Upper lobe of right lung (tissue), 1 donor: ENCODE data around the gene APCDD1. TPM values are rescaled to one million over a fixed set of nuclear protein-coding genes. Genes with fewer than 3 reads are reported as not detected.

Experiments used
- ATAC-seq: fragments of 200-7000 bp; cut with Tn5 transposase; one replicate; pipeline ENCODE4 v1.9.1; 2020; ENCODE audit warnings: mild to moderate bottlenecking, moderate library complexity
- DNase-seq: peaks from one replicate; pipeline ENCODE4 v3.0.0-alpha.2; 2020
- H3K27ac ChIP-seq: fragments of 200-600 bp; one replicate; pipeline ENCODE4 v1.8.0; 2022
- H3K27me3 ChIP-seq: fragments of 200-600 bp; one replicate; pipeline ENCODE4 v1.8.0; 2022; ENCODE audit warnings: mild to moderate bottlenecking
- H3K36me3 ChIP-seq: fragments of 200-600 bp; one replicate; pipeline ENCODE4 v1.8.0; 2022
- H3K4me1 ChIP-seq: fragments of 200-600 bp; one replicate; pipeline ENCODE4 v1.8.0; 2022
- H3K4me3 ChIP-seq: fragments of 200-600 bp; one replicate; pipeline ENCODE4 v1.8.0; 2022; ENCODE audit warnings: mild to moderate bottlenecking
- H3K9me3 ChIP-seq: fragments of 200-600 bp; one replicate; pipeline ENCODE4 v1.8.0; 2022
- intact Hi-C: fragments of 100-400 bp; cut with DNase I; formaldehyde crosslinking; loops from one replicate; pipeline ENCODE4 v1.11.0; 2022
- total RNA-seq: library from RNA; stranded (reverse); fragmentation: NEBNext Ultra II Directional; extraction: Animal tissue kit (Norgen Biotek cat#: 25700); gene quantifications from one replicate; pipeline ENCODE4 v1.2.1, GENCODE V29; 2021
- TF ChIP-seq, protein P1 (sequence below): fragments of 200-600 bp; IDR thresholded peaks from one replicate; pipeline ENCODE4 v1.8.0; 2022; ENCODE audit warnings: antibody characterized with exemption
- donor health status: DM: no; HTN: yes; CAD: no; lungs with severe emphysema.

APCDD1 gene
- total RNA-seq, 1 donor from 2014 or later: 27.6 TPM

DNA sequence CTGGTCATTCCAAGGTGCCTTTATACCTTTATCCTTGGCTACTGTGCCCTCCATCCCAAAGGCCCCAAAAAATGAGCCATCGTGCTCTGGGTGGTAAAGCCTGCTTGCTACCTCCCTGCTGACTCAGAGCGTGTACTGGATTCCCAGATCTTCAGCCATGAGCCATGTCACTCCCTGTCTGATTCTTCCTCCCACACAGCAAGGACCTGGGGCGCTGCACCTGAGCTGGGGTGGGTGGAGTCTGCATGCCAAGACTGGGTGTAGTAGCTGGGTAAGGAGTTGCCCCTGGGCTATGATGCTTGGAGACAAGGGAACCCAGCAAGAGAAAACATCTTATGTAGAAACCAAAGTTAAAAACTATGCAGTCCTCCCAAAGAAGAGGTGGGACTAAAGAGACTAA lies 37.2 kb upstream of the APCDD1 start:
- ATAC-seq (no peak), DNase-seq (no peak)
- Histone ChIP-seq H3K9me3 (no peaks in the 10 kb centered on the region), H3K4me3 (no peak overlapping the region), H3K27ac (no peak overlapping the region), H3K27me3 (no peaks in the 10 kb centered on the region), H3K4me1 (no peaks in the 10 kb centered on the region), H3K36me3 (no peaks in the 10 kb centered on the region)
- TF ChIP-seq, protein P1, sequence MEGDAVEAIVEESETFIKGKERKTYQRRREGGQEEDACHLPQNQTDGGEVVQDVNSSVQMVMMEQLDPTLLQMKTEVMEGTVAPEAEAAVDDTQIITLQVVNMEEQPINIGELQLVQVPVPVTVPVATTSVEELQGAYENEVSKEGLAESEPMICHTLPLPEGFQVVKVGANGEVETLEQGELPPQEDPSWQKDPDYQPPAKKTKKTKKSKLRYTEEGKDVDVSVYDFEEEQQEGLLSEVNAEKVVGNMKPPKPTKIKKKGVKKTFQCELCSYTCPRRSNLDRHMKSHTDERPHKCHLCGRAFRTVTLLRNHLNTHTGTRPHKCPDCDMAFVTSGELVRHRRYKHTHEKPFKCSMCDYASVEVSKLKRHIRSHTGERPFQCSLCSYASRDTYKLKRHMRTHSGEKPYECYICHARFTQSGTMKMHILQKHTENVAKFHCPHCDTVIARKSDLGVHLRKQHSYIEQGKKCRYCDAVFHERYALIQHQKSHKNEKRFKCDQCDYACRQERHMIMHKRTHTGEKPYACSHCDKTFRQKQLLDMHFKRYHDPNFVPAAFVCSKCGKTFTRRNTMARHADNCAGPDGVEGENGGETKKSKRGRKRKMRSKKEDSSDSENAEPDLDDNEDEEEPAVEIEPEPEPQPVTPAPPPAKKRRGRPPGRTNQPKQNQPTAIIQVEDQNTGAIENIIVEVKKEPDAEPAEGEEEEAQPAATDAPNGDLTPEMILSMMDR: no peak
- intact Hi-C loops: no loop called here

DNA sequence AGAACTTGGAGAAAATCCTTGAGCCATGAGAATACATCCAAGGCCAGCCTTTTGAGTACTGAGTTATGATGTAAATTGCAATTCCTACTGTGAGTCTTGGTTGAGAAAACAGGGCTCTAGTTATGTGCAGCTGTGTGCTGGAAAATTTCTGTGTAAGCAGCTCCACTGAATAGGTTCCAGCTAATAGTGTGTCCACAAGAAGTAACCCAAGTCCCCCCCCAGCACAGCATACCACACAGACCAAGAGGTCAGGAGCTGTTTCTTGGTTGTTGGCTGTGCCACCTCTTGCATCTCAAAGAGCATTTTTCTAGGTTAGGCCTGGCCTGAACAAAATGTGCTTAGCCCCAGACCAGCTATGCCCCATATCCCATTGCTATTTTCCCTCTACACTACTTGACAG lies 36.8 kb upstream of the APCDD1 start:
- Histone ChIP-seq H3K4me1 (no peaks in the 10 kb centered on the region), H3K9me3 (no peaks in the 10 kb centered on the region), H3K27ac (no peak overlapping the region), H3K36me3 (no peaks in the 10 kb centered on the region), H3K4me3 (no peak overlapping the region), H3K27me3 (no peaks in the 10 kb centered on the region)
- ATAC-seq (peak; percentile 57), DNase-seq (no peak)
- intact Hi-C loops: no loop called here
- TF ChIP-seq, protein P1: no peak

DNA sequence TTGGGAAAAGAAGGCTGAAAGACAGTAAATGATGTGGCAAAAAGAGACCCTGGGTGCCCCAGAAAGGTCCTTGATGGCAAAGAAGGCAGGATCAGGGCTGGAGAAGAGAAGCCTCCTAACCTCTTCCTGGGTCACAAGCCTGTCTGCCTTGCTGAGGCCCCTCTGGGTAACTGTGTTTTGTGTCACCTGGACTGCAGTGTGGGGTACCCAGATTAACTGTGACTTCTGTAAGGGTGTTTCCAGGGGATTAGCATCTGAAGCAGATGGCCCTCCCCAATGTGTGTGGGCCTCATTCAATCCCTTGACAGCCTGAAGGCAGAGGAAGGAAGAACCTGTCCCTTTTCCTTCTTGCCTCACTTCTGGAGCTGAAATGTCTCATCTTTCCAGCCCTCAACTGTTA lies 35.6 kb upstream of the APCDD1 start:
- no peaks in the 10 kb centered on the region for H3K9me3 ChIP-seq
- no peaks in the 10 kb centered on the region for H3K27me3 ChIP-seq
- DNase-seq (no peak), ATAC-seq (no peak)
- intact Hi-C loops: no loop called here
- no peaks in the 10 kb centered on the region for H3K36me3 ChIP-seq
- TF ChIP-seq, protein P1: no peak
- H3K27ac ChIP-seq: no peak overlapping the region
- no peak overlapping the region for H3K4me3 ChIP-seq
- H3K4me1 ChIP-seq: peaks cover 2% of the 10 kb centered on the region

DNA sequence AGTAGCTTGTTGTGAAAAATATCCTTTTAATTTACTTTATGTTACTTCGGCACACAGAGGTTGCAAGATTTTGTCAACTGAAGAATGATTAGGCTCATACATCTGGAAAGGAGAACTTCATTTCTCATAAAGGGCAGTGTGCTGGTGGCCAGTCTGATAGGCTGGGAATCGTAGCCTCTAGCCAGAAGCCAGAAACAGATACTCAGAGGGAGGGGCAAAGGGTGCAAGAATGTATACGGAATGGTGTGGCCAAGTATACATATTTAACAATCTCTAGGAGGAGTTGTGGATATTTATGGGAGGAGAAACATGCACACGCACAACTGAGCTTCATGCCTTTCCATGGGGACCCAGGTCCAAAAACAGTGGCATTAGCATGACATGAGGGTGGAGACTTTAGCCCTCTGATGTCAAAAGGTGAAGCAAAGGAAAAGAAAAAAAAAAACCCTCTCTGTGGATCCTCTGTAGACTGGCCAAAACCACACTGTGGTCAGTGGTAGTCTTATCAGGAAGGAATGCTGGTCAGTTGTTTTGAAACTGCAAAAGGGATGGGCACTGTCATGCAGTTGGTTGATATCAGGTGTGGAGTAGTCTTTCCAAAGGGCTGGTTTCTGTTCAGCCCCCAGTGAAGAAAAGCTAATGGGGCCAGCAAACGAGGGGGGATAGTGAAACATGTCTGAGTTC lies 34.9 kb upstream of the APCDD1 start:
- Histone ChIP-seq H3K27me3 (no peaks in the 10 kb centered on the region), H3K9me3 (no peaks in the 10 kb centered on the region), H3K4me3 (no peak overlapping the region), H3K36me3 (no peaks in the 10 kb centered on the region), H3K27ac (no peak overlapping the region), H3K4me1 (peaks cover 9% of the 10 kb centered on the region)
- ATAC-seq (no peak), DNase-seq (no peak)
- intact Hi-C loops: no loop called here
- TF ChIP-seq, protein P1: no peak

DNA sequence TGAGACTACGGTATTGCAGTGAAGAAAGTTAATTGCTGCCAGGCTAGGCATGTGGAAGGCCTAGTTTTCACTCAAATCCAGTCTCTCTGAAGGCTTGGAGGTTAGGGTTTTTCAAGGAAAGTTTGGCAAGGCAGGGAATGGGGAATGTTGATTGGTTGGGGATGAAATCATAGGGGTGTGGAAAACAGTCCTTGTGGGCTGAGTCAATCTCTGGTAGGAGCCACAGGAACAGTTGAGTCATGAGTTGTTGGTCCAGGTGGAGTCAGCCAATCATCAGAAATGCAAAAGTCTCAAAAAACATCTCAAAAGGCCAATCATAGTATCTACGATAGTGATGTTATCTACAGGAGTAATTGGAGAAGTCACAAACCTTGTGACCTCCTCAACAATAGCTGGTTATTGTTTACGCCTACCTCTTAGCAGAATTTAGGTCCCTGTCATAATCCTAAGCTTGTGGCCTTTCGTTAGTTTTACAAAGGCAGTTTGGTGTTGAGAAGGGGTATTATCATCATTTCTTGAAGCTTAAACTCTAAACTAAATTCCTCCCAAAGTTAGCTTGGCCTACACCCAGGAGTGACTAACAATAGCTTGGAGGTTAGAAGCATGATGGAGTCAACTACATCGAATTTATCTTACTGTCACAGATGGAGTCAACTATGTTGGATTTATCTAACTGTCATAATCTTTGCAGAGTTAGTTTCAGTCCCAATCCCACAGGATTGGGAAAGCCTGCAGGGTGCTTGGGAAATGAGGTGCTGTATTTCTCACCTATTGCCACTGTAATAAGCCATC lies 33.7 kb upstream of the APCDD1 start:
- H3K9me3 ChIP-seq: no peaks in the 10 kb centered on the region
- ATAC-seq (no peak), DNase-seq (no peak)
- H3K36me3 ChIP-seq: no peaks in the 10 kb centered on the region
- intact Hi-C loops: no loop called here
- peaks cover 16% of the 10 kb centered on the region for H3K4me1 ChIP-seq
- H3K27me3 ChIP-seq: no peaks in the 10 kb centered on the region
- TF ChIP-seq, protein P1: no peak
- H3K4me3 ChIP-seq: no peak overlapping the region
- H3K27ac ChIP-seq: no peak overlapping the region
